ENCODE results near the gene C1orf105.

The C1orf105 gene

GRCh38 chr1:172397633-172398032, 22.9 kb upstream of the C1orf105 start:
- DNase-seq = no peak

- no peak for DNase-seq
These were observed 22.3 kb upstream of the C1orf105 start for GRCh38 chr1:172398193-172398592.

DNA sequence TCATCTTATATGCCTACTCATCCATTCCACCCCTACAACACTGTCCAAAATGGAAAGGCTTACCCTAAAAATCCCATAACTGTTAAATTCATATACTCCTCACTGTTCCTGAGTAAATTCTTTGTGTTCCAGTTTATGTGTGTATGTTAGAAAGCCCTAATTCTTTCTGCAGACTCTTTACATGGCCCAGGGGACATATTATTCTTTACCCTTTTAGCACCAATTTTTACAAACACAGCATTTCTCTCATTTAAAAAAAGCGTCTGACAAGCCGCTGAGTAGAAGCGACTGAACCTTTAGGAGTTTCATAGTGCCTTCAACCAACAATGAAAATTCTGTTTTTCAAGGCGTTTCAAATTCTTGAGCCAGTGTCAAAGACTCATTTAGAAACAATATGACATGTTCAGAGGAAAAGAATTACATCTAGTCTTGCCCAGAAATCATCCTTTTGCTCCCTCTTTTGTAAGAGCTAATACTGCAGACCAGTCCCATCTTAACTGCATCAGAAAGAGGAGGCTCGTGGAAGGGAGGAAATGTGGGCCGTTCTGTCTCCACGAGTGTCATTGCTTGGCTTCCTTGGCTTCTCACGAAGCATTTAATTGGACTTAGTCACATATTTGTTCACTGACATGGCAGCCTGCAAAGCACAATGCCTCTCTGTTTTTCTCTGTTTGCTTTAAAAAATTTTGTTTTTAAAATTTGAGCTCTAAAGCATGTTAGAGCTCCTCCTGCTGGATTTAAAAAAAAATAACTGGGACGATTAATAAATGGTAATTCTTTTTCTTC, 21.3 kb upstream of the C1orf105 start:
- DNase-seq = peak; percentile 63

DNA sequence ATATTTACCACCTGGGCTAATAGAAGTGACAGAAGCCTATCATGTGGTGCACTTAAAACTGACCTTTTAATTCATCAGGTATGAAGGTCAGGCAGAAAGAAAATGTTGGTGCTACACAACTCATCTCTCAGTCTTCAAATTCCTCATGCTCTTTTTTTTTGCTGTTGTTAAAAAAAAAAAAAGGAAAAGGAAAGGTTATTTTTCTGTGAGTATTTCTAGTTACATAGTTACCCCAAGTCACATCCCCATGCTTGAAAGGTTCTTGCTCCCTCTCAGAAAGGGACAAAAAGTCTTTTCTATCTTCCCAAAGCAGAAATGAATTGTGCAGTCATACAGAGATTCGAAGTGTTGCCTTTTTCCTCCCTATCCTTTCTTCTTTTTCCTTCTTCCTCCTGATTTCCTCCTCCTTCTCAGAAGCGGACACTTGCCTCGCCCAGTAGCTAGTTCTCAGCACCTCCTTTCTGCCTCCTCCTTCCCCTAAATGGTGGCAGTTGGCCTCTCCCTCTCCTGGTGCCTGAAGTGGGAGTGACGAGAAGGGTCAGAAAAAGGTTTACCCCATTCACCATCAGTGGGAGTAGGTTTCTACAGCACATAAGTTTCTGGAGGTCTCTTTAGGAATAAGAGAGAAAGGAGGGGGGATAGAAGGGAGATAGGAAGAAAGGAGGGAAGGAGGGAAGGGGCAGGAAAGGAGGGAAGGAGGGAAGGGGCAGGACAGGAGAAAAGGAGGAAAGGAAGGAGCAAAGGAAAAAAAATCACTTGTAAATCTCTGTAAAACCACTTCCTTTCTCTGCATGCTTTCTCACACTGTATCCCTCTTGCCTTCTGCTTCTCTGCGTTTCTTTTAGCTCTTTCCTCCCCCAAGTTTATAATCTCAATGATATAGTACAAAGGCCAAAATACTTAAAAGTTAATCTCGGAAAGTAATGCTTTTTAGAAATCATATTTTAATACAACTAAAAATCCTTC, 20.4 kb upstream of the C1orf105 start:
- DNase-seq = no peak

DNA sequence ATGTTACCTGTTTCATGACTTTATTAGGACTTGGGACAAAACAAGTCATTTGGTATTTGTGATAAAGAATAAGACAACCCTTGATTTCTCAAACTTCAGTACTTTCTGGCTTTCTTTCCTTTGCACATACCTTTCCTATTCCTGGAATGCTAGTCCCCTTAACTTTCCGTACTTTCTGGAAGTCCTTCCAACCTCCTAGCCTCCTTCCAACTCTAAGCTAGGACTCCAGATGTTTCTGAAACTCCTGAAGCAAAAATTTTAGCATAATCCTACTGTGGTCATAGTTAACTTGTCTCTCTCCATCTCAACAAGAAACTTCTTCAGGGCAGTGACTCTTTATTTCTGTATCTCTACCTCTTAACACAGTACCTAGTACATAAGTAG, 19.8 kb upstream of the C1orf105 start:
- DNase-seq = no peak

GRCh38 chr1:172401477-172401876, 19.0 kb upstream of the C1orf105 start:
- DNase-seq = no peak

DNA sequence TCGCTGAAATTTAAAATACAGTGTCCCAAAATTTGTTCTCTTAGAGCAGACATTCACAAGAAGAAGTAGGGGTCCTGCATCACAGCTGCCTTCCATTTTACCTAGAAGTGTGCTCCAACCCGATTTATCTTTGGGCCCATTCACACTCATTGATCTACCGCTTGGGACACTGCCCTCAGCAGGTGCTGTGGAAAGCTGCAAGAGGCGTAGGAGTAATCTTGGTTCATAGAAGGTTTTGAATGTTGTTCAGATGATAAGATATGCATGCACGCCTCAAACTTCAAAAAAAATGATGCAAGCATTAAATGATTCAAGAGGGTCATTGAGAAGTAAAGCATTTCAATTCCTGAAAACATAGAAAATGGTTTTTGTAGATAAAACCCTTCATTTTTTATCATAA, 18.6 kb upstream of the C1orf105 start:
- peak; percentile 52 for DNase-seq

- no peak for DNase-seq
These were observed 17.5 kb upstream of the C1orf105 start for GRCh38 chr1:172402878-172403569.

GRCh38 chr1:172404121-172404520, 16.4 kb upstream of the C1orf105 start:
- no peak for DNase-seq

DNA sequence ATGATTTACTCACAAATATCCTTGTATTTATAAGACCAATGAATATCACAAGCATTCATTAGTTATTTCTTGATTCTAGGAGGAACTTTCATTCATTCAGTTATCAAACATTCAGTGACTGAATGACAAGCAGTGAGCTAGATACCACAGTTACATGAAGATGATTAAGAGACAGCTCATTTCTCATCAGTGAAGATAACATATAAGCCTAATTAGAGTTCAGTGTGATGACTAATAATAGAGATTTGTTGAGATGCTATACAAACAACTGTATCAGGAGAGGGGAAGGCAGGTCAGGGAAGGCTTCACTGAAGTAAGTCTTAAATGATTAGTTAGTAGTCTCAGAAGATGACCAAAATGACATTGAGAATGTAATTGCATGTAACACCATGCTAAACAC, 14.6 kb upstream of the C1orf105 start:
- DNase-seq = no peak

DNA sequence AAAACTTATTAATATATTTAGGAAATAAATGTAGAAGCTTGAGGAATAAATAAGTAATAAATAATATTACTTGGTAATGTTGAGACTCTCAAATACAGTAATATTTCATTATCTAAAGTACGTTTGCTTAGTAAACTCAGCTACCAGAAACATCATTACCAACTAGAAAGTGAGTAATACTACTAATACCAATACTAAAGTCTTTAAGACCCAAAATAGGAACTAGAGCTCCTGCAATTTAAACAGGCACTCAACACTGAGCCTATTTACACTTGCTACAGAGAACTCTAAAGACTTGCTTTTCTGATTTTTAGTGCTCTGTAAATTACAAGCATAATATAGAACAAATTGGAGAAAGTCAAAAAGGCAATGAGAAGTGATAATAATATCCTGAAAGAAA, 13.5 kb upstream of the C1orf105 start:
- DNase-seq = no peak

GRCh38 chr1:172408958-172409357, 11.5 kb upstream of the C1orf105 start:
- DNase-seq = no peak

- DNase-seq = no peak
These were observed 10.5 kb upstream of the C1orf105 start for GRCh38 chr1:172410027-172410426.

- DNase-seq = no peak
These were observed 8.6 kb upstream of the C1orf105 start for GRCh38 chr1:172411791-172412338.

- DNase-seq = no peak
These were observed 6.2 kb upstream of the C1orf105 start for GRCh38 chr1:172414331-172414730.

- DNase-seq = no peak
These were observed 3.9 kb upstream of the C1orf105 start for GRCh38 chr1:172416496-172417035.

- DNase-seq = no peak
These were observed 2.9 kb upstream of the C1orf105 start for GRCh38 chr1:172417557-172417956.

DNA sequence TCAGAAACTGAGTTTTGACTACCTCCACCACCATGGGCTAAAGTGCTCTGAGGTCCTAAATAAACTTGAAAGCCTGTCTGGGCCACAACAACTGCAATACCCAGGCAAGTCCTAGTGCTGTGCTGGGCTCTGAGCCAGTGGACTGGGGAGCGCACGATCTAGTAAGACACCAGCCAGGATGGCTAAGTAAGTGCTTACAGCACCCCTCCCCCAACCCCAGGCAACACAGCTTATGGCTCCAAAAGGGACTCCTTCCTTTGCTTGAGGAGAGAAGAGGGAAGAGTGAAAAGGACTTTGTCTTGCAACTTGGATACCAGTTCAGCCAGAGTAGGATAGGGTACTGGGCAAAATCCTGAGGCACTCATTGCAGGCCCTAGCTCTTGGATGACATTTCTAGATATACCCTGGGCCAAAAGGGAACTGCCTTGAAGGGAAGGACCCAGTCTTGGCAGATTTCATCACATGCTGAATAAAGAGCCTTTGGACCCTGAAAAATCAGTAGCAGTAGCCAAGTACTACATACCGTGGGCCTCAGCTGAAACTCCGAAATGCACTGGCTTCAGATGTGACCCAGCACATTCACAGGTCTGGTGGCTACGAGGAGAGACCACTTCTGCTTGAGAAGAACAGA, 1.6 kb downstream of the C1orf105 start:
- no peak for DNase-seq

- DNase-seq = no peak
These were observed 2.9 kb downstream of the C1orf105 start for GRCh38 chr1:172423336-172423735.

GRCh38 chr1:172425339-172425738, 4.9 kb downstream of the C1orf105 start:
- DNase-seq = peak; percentile 87

DNA sequence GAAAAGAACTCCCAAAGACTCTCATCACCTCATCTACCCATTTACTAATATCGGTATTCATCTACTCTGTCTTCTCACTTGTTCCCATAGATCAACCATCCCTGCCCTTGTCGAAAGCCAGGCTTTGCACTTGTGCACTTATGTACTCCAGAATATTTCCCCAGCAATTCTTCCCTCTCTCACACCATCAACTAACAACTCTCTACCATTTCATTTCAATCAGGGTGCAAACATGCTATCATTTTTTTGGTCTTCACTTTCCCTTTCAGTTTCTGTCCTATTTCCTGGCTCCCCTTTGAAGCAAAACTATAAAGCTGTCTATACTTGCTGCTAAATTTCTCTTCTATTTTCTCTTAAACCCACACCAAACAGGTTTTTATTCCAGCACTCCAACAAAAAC, 6.7 kb downstream of the C1orf105 start:
- no peak for DNase-seq
